HepG2 (cell line): ENCODE measurements around the gene ARHGEF16. TPM values are rescaled to one million over a fixed set of nuclear protein-coding genes. Genes with fewer than 3 reads are reported as not detected.

Source experiments
- ATAC-seq: fragments of 200-7000 bp; cut with Tn5 transposase; 3 replicates; pipeline ENCODE4 v1.9.1; 2020; ENCODE audit warnings: mild to moderate bottlenecking, moderate library complexity
- BruUV-seq: library from RNA; stranded (reverse); fragments of 400-500 nt; replicated peaks from 2 replicates; lab custom pipeline; 2021; lab: Mats Ljungman, UMichigan
- CTCF ChIA-PET: fragments of 300-600 bp; formaldehyde crosslinking; extraction: SDS; loops from one replicate; lab custom pipeline; 2021; ENCODE audit warnings: low total read pairs, inconsistent platforms, low intra/inter-chr PET ratio; lab: Yijun Ruan, JAX
- POLR2A ChIA-PET: fragments of 350-600 bp; sonication (Branson Sonifier 250); formaldehyde crosslinking; loops from one replicate; lab custom pipeline; 2020; ENCODE audit warnings: antibody characterized with exemption, inconsistent platforms; lab: Yijun Ruan, JAX
- DNase-seq: peaks from one replicate; pipeline ENCODE4 v3.0.0-alpha.2; 2015; ENCODE audit warnings: low spot score
- FAIRE-seq: peaks from 3 replicates; lab custom pipeline; 2011; peaks lifted over from hg19 to GRCh38; lab: Jason Lieb, UNC
- H2AFZ ChIP-seq: one replicate; pipeline ENCODE4 v1.6.1; 2011; ENCODE audit warnings: low read length, inconsistent platforms
- H3K27ac ChIP-seq: fragments of 300-600 bp; 3 replicates; pipeline ENCODE4 v1.8.0; 2011; ENCODE audit warnings: mixed run types, mild to moderate bottlenecking, mixed read lengths, low read length, inconsistent platforms; ENCODE audit not compliant: insufficient read depth; ENCODE audit errors: extremely low read length
- H3K27me3 ChIP-seq, 2 experiments: fragments of 200-600 bp in 1 of 2; 2 replicates in 1 of 2; 3 replicates in 1 of 2; pipeline versions ENCODE4 v1.6.0 to v1.8.0; 2011; ENCODE audit warnings: low read length in 2 of 2, mild to moderate bottlenecking in 2 of 2, moderate library complexity in 2 of 2, inconsistent platforms in 1 of 2; ENCODE audit not compliant: insufficient read depth in 2 of 2, control insufficient read depth in 1 of 2
- H3K36me3 ChIP-seq, 2 experiments: fragments of 200-600 bp in 1 of 2; replicated peaks in 1 of 2; 2 replicates in 1 of 2; 3 replicates in 1 of 2; pipeline versions ENCODE4 v1.5.1 to v1.8.0; 2011; ENCODE audit warnings: low read length in 2 of 2, inconsistent platforms in 1 of 2; ENCODE audit not compliant: insufficient read depth in 2 of 2, control insufficient read depth in 1 of 2
- H3K4me1 ChIP-seq: 2 replicates; pipeline ENCODE4 v1.5.1; 2012; ENCODE audit warnings: low read length, inconsistent platforms; ENCODE audit not compliant: insufficient read depth
- H3K4me2 ChIP-seq: 2 replicates; pipeline ENCODE4 v1.6.0; 2011; ENCODE audit warnings: low read depth, low read length, inconsistent platforms
- H3K4me3 ChIP-seq, 3 experiments: fragments of 200-600 bp in 1 of 3; sonication (generic), shearing (Covaris generic) in 1 of 3; replicated peaks in 1 of 3; 2 replicates each; pipeline ENCODE4 v1.5.1; 2011 to 2016; ENCODE audit warnings: low read length in 3 of 3, inconsistent platforms in 2 of 3, low read depth in 2 of 3, mild to moderate bottlenecking in 2 of 3, control low read depth in 1 of 3, mixed read lengths in 1 of 3; ENCODE audit not compliant: insufficient read depth in 1 of 3
- H3K79me2 ChIP-seq: one replicate; pipeline ENCODE4 v1.6.1; 2011; ENCODE audit warnings: low read length, inconsistent platforms; ENCODE audit not compliant: insufficient read depth
- H3K9ac ChIP-seq: 2 replicates; pipeline ENCODE4 v1.6.0; 2011; ENCODE audit warnings: mild to moderate bottlenecking, low read depth, low read length, inconsistent platforms; ENCODE audit not compliant: insufficient read depth
- H3K9me3 ChIP-seq: 2 replicates; pipeline ENCODE4 v1.5.1; 2012; ENCODE audit warnings: mild to moderate bottlenecking, low read length
- H4K20me1 ChIP-seq: 2 replicates; pipeline ENCODE4 v1.6.0; 2011; ENCODE audit warnings: inconsistent platforms, mild to moderate bottlenecking, low read length, moderate library complexity; ENCODE audit not compliant: insufficient read depth
- CCAR2 ChIP-seq: fragments of 200-400 bp; formaldehyde crosslinking; optimal IDR thresholded peaks from 2 replicates; pipeline ENCODE3; 2018; ENCODE audit warnings: low read depth, mild to moderate bottlenecking, low read length, moderate library complexity
- CSRNP2 ChIP-seq: sonication (generic); formaldehyde crosslinking; conservative IDR thresholded peaks from 2 replicates; pipeline ENCODE4 v1.8.0; 2022; ENCODE audit warnings: low read depth, missing genetic modification reagents
- HCFC1 ChIP-seq: fragments of 150-350 bp; IDR thresholded peaks from 2 replicates; pipeline ENCODE4 v1.6.1; 2014; ENCODE audit warnings: low read depth, low read length
- KDM6A ChIP-seq: IDR thresholded peaks from 2 replicates; pipeline ENCODE4 v1.6.1; 2016; ENCODE audit warnings: low read depth
- MIER3 ChIP-seq: IDR thresholded peaks from 2 replicates; pipeline ENCODE4 v1.6.1; 2016; ENCODE audit warnings: missing compliant biosample characterization, borderline replicate concordance
- MTERF4 ChIP-seq: sonication (generic); formaldehyde crosslinking; IDR thresholded peaks from 2 replicates; pipeline ENCODE4 v1.8.0; 2023; ENCODE audit warnings: mild to moderate bottlenecking, missing genetic modification reagents
- NKX3-1 ChIP-seq: sonication (generic); formaldehyde crosslinking; IDR thresholded peaks from 2 replicates; pipeline ENCODE4 v1.5.0; 2020; ENCODE audit warnings: missing genetic modification reagents
- PHB2 ChIP-seq: fragments of 450-650 bp; IDR thresholded peaks from 2 replicates; pipeline ENCODE4 v1.6.1; 2018; ENCODE audit not compliant: partially characterized antibody
- XRCC5 ChIP-seq: fragments of 200-400 bp; formaldehyde crosslinking; optimal IDR thresholded peaks from 2 replicates; pipeline ENCODE3; 2017; ENCODE audit warnings: mild to moderate bottlenecking, low read length
- ZKSCAN5 ChIP-seq: sonication (generic); formaldehyde crosslinking; IDR thresholded peaks from 2 replicates; pipeline ENCODE4 v1.5.1; 2020; ENCODE audit warnings: mild to moderate bottlenecking, missing genetic modification reagents
- ZNF382 ChIP-seq: sonication (generic); formaldehyde crosslinking; IDR thresholded peaks from 2 replicates; pipeline ENCODE4 v1.5.0; 2020; ENCODE audit warnings: missing genetic modification reagents, mild to moderate bottlenecking, borderline replicate concordance
- ZNF430 ChIP-seq: sonication (generic); formaldehyde crosslinking; IDR thresholded peaks from 2 replicates; pipeline ENCODE4 v1.9.0; 2021; ENCODE audit warnings: mild to moderate bottlenecking, missing genetic modification reagents
- ZNF672 ChIP-seq: sonication (generic); formaldehyde crosslinking; IDR thresholded peaks from 2 replicates; pipeline ENCODE4 v1.8.1; 2022; ENCODE audit warnings: missing genetic modification reagents
- ZNF687 ChIP-seq: sonication (generic); formaldehyde crosslinking; IDR thresholded peaks from 2 replicates; pipeline ENCODE4 v1.5.1; 2020; ENCODE audit warnings: mild to moderate bottlenecking, missing genetic modification reagents, moderate library complexity
- ZNF720 ChIP-seq: sonication (generic); formaldehyde crosslinking; IDR thresholded peaks from 2 replicates; pipeline ENCODE4 v1.4.0; 2020; ENCODE audit warnings: missing genetic modification reagents
- ZNF746 ChIP-seq: sonication (generic); formaldehyde crosslinking; IDR thresholded peaks from 2 replicates; pipeline ENCODE4 v1.8.0; 2022; ENCODE audit warnings: mild to moderate bottlenecking, missing genetic modification reagents
- WGBS: methylation state at CpG from one replicate; pipeline ENCODE4 v1.1.6; 2017; ENCODE audit warnings: low lambda C conversion rate; 5-methylcytosine and 5-hydroxymethylcytosine counted together
- in situ Hi-C: cut with HindIII; loops from 2 replicates; pipeline ENCODE4 v1.10.0; 2017; ENCODE audit warnings: low pct_unique_long_range_greater_than_20kb; ENCODE audit not compliant: extremely low pct_ligation_motif_present
- intact Hi-C: fragments of 100-400 bp; cut with micrococcal nuclease; formaldehyde crosslinking; loops from one replicate; pipeline ENCODE4 v1.10.0; 2022; ENCODE audit not compliant: unreplicated experiment
- polyA plus RNA-seq, 8 experiments: library from polyadenylated mRNA; depleted of rRNA in 3 of 8; stranded (reverse) in 7 of 8; unstranded in 1 of 8; fragments of >200 nt; fragmentation: Illumina TruSeq in 4 of 8; extraction: Trizol in 4 of 8; gene quantifications; 2 replicates each; pipeline versions ENCODE4 v1.2.1 to v1.2.3, GENCODE V29; 2011 to 2016; ENCODE audit warnings: low read depth in 4 of 8, missing spikeins in 1 of 8, mixed read lengths in 1 of 8; ENCODE audit not compliant: insufficient read depth in 1 of 8
- total RNA-seq, 5 experiments: library from RNA; depleted of rRNA; stranded (reverse); fragments of >200 nt; fragmentation: Illumina TruSeq; extraction: Trizol; gene quantifications; 2 replicates each; pipeline ENCODE4 v1.2.3, GENCODE V29; 2016; ENCODE audit warnings: low read depth in 1 of 5
- TF ChIP-seq, protein P1 (sequence below): sonication (generic); formaldehyde crosslinking; IDR thresholded peaks from 2 replicates; pipeline ENCODE4 v1.4.0; 2020; ENCODE audit warnings: missing genetic modification reagents

Gene ARHGEF16
- total and polyA plus RNA-seq, 2 of the 13 experiments (the other 11 are each of a cell fraction or from before 2014, with no cell fraction given): 20.3 to 39.9 TPM

DNA sequence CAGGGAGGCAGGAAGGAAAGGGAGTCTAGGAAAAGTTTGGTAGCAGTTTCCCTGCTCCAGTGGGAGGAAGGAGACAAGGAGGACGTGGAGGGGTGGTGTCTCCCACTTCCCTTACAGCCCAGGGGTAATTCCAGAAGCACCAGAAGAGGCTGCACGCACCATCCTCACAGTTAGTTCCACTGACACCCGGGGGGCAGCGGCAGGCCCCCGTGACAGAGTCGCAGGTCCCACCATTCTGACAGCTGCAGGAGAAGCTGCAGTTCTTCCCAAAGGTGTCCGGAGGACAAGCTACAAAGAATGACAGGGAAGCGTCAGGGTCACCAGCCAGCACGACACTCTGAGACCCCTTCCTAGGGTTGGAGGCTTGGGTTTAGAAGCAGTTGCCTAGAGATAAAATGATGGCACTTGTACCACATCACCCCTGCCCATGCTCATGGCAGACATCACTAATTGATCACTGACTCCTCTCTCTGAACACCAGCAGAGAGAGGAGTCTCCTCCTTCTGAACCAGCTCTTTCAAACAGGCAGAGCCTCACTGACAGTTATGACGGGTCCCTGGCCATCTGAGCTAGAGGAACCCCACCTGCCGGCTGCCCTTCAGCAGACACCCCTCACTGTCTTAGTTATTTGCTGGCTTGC lies 53.3 kb downstream of the ARHGEF16 start:
- Histone ChIP-seq H3K4me3 (no peak overlapping the region), H3K36me3 (no peaks in the 10 kb centered on the region), H3K27me3 (peaks cover 3 to 19% of the 10 kb centered on the region in 2 experiments; a peak in 3 of 5 replicates), H3K79me2 (no peaks in the 10 kb centered on the region), H3K4me1 (no peaks in the 10 kb centered on the region), H3K9me3 (no peaks in the 10 kb centered on the region), H3K27ac (no peak overlapping the region), H2AFZ (no peak overlapping the region), H3K4me2 (no peak overlapping the region), H4K20me1 (peaks cover 2% of the 10 kb centered on the region; the same call in 1 of the 2 replicates), H3K9ac (no peak overlapping the region)
- FAIRE-seq (no peak), DNase-seq (no peak), ATAC-seq (no peak)
- ChIA-PET POLR2A (no interaction called here), CTCF (no interaction called here)
- in situ Hi-C loops (no loop called here), intact Hi-C loops (no loop called here)
- no TSS peak for BruUV-seq
- TF ChIP-seq MIER3 (CRISPR knock-in tag) (no peak), ZNF382 (CRISPR knock-in tag) (no peak), PHB2 (no peak), KDM6A (CRISPR knock-in tag) (no peak), ZNF430 (CRISPR knock-in tag) (no peak), XRCC5 (no peak), ZNF687 (CRISPR knock-in tag) (no peak), MTERF4 (no peak), CCAR2 (no peak), CSRNP2 (CRISPR knock-in tag) (no peak), ZNF720 (CRISPR knock-in tag) (no peak), ZNF746 (no peak), NKX3-1 (CRISPR knock-in tag) (no peak), HCFC1 (no peak), ZNF672 (no peak), ZKSCAN5 (CRISPR knock-in tag) (no peak)
- TF ChIP-seq, protein P1, sequence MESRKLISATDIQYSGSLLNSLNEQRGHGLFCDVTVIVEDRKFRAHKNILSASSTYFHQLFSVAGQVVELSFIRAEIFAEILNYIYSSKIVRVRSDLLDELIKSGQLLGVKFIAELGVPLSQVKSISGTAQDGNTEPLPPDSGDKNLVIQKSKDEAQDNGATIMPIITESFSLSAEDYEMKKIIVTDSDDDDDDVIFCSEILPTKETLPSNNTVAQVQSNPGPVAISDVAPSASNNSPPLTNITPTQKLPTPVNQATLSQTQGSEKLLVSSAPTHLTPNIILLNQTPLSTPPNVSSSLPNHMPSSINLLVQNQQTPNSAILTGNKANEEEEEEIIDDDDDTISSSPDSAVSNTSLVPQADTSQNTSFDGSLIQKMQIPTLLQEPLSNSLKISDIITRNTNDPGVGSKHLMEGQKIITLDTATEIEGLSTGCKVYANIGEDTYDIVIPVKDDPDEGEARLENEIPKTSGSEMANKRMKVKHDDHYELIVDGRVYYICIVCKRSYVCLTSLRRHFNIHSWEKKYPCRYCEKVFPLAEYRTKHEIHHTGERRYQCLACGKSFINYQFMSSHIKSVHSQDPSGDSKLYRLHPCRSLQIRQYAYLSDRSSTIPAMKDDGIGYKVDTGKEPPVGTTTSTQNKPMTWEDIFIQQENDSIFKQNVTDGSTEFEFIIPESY (CRISPR knock-in tag): no peak
- 30% methylated on average over 11 of the region's 11 CpGs for WGBS
